K562 (cell line): ENCODE data around the gene SLC16A5. TPM values are rescaled to one million over a fixed set of nuclear protein-coding genes. Genes with fewer than 3 reads are reported as not detected.

Source experiments
- CBFA2T3 ChIP-seq: fragments of 450-650 bp; IDR thresholded peaks from 2 replicates; pipeline ENCODE4 v1.6.1; 2017
- DDX20 ChIP-seq: fragments of 450-650 bp; IDR thresholded peaks from 2 replicates; pipeline ENCODE4 v1.6.1; 2016; ENCODE audit warnings: missing genetic modification characterization, low read depth, mild to moderate bottlenecking, missing compliant biosample characterization, moderate library complexity
- HDAC6 ChIP-seq: IDR thresholded peaks from 2 replicates; pipeline ENCODE4 v1.6.1; 2012; ENCODE audit warnings: low read depth, mild to moderate bottlenecking, control low read depth, inconsistent platforms, low read length, moderate library complexity
- HMG20A ChIP-seq: fragments of 450-650 bp; formaldehyde crosslinking; conservative IDR thresholded peaks from 2 replicates; pipeline ENCODE4 v1.4.0; 2020; ENCODE audit warnings: mild to moderate bottlenecking, mixed read lengths
- HSF4 ChIP-seq: fragments of 250-450 bp; sonication (Bioruptor Pico); IDR thresholded peaks from 2 replicates; pipeline ENCODE4 v2.1.2; 2022; ENCODE audit warnings: mild to moderate bottlenecking, moderate library complexity, borderline replicate concordance
- KDM2B ChIP-seq: fragments of 250-450 bp; sonication (Bioruptor Pico); IDR thresholded peaks from 2 replicates; pipeline ENCODE4 v1.8.0; 2021; ENCODE audit warnings: mild to moderate bottlenecking, moderate library complexity
- KDM4B ChIP-seq, 2 experiments: fragments of 450-650 bp in 1 of 2; sonication (generic) in 1 of 2; IDR thresholded peaks; 2 replicates each; pipeline ENCODE4 v1.6.1; 2016 to 2017; ENCODE audit warnings: borderline replicate concordance in 2 of 2, antibody characterized with exemption in 1 of 2, low read depth in 1 of 2, mild to moderate bottlenecking in 1 of 2
- POLR2AphosphoS2 ChIP-seq: IDR thresholded peaks from 2 replicates; pipeline ENCODE4 v1.6.1; 2012; ENCODE audit warnings: low read length, improper control_type of control experiment
- SIX5 ChIP-seq, 2 experiments: IDR thresholded peaks; 2 replicates each; pipeline ENCODE4 v1.6.1; 2011; ENCODE audit warnings: low read length in 2 of 2, borderline replicate concordance in 1 of 2, low read depth in 1 of 2, mild to moderate bottlenecking in 1 of 2, moderate library complexity in 1 of 2; ENCODE audit not compliant: insufficient read depth in 1 of 2
- SP1 ChIP-seq: sonication (generic); formaldehyde crosslinking; IDR thresholded peaks from 2 replicates; pipeline ENCODE4 v1.8.1; 2022; ENCODE audit warnings: mild to moderate bottlenecking, missing genetic modification reagents
- STAT6 ChIP-seq: sonication (generic); formaldehyde crosslinking; IDR thresholded peaks from 2 replicates; pipeline ENCODE4 v1.8.1; 2023; ENCODE audit warnings: mild to moderate bottlenecking, missing genetic modification reagents
- TBL1XR1 ChIP-seq, 2 experiments: IDR thresholded peaks; 2 replicates each; pipeline ENCODE4 v1.6.1; 2012; ENCODE audit warnings: improper control_type of control experiment in 2 of 2, low read length in 2 of 2, mild to moderate bottlenecking in 1 of 2
- TCF3 ChIP-seq: sonication (generic); formaldehyde crosslinking; IDR thresholded peaks from 2 replicates; pipeline ENCODE4 v1.4.0; 2020; ENCODE audit warnings: mild to moderate bottlenecking, missing genetic modification reagents
- TCF7L2 ChIP-seq: fragments of 150-350 bp; IDR thresholded peaks from 2 replicates; pipeline ENCODE4 v1.6.1; 2016; ENCODE audit warnings: low read depth, mild to moderate bottlenecking, low read length, moderate library complexity
- TEAD1 ChIP-seq, 2 experiments: fragments of 450-650 bp in 1 of 2; sonication (generic) in 1 of 2; formaldehyde crosslinking; IDR thresholded peaks; 2 replicates each; pipeline versions ENCODE4 v1.4.0 to v1.8.0; 2020 to 2022; ENCODE audit warnings: mild to moderate bottlenecking in 2 of 2, missing genetic modification reagents in 1 of 2
- ZBTB26 ChIP-seq: fragments of 450-650 bp; formaldehyde crosslinking; IDR thresholded peaks from 2 replicates; pipeline ENCODE4 v1.4.0; 2022; ENCODE audit warnings: missing genetic modification characterization
- polyA plus RNA-seq, 8 experiments: library from polyadenylated mRNA; depleted of rRNA in 4 of 8; stranded (reverse) in 5 of 8; unstranded in 3 of 8; fragments of >200 nt; fragmentation: Nextera tagmentation in 2 of 8; fragmentation: Illumina TruSeq in 1 of 8; extraction: Ambion mirVana in 2 of 8; extraction: Trizol in 1 of 8; gene quantifications; 2 replicates each; pipeline versions ENCODE4 v1.2.1 to v1.2.3, GENCODE V29; 2011 to 2014; ENCODE audit warnings: inconsistent platforms in 1 of 8, missing spikeins in 1 of 8
- total RNA-seq, 7 experiments: library from RNA; depleted of rRNA in 6 of 7; stranded (reverse); fragments of >200 nt in 6 of 7; fragmentation: Illumina TruSeq in 2 of 7; extraction: Trizol in 2 of 7; gene quantifications; 2 replicates each; pipeline versions ENCODE4 v1.2.1 to v1.2.3, GENCODE V29; 2011 to 2021; ENCODE audit warnings: low replicate concordance in 1 of 7
- TF ChIP-seq, protein P1 (sequence below): fragments of 450-650 bp; IDR thresholded peaks from 2 replicates; pipeline ENCODE4 v1.6.1; 2016; ENCODE audit warnings: borderline replicate concordance

The SLC16A5 gene
- total and polyA plus RNA-seq, 9 of the 15 experiments (the other 6 are each of a cell fraction or from before 2014, with no cell fraction given): 0.06 to 2.6 (median 0.91) TPM

- TF ChIP-seq CBFA2T3 (no peak), KDM4B (IDR thresholded peaks at IDR 0.05; ENCODE audit: borderline replicate concordance in 2 of 2, low read depth in 1 of 2) (0 out of 4 replicates have a peak, but pooled peaks of 1 of the 2 experiments have one; percentile 4), HMG20A (no peak), DDX20 (tag) (no peak), TEAD1 (CRISPR knock-in tag; IDR thresholded peaks at IDR 0.05) (peak in 1 of 2 experiments; percentile 82; a peak in 2 of 4 replicates), KDM2B (CRISPR knock-in tag) (no peak), HSF4 (CRISPR knock-in tag) (no peak), TCF3 (CRISPR knock-in tag) (no peak), TBL1XR1 (IDR thresholded peaks at IDR 0.05; ENCODE audit: low read length in 2 of 2) (no peak), STAT6 (CRISPR knock-in tag) (no peak), HDAC6 (no peak), ZBTB26 (no peak), POLR2AphosphoS2 (no peak), SP1 (peak; percentile 45; the same call in 1 of the 2 replicates), SIX5 (IDR thresholded peaks at IDR 0.05; ENCODE audit: borderline replicate concordance in 1 of 2, insufficient read depth in 1 of 2, low read depth in 1 of 2, low read length in 2 of 2) (no peak), TCF7L2 (no peak)
- TF ChIP-seq, protein P1, sequence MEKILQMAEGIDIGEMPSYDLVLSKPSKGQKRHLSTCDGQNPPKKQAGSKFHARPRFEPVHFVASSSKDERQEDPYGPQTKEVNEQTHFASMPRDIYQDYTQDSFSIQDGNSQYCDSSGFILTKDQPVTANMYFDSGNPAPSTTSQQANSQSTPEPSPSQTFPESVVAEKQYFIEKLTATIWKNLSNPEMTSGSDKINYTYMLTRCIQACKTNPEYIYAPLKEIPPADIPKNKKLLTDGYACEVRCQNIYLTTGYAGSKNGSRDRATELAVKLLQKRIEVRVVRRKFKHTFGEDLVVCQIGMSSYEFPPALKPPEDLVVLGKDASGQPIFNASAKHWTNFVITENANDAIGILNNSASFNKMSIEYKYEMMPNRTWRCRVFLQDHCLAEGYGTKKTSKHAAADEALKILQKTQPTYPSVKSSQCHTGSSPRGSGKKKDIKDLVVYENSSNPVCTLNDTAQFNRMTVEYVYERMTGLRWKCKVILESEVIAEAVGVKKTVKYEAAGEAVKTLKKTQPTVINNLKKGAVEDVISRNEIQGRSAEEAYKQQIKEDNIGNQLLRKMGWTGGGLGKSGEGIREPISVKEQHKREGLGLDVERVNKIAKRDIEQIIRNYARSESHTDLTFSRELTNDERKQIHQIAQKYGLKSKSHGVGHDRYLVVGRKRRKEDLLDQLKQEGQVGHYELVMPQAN: no peak
These were observed at the start of gene SLC16A5 (continued) for GRCh38 chr17:75087558-75088453.
